ENCODE measurements around the gene DDR2.

DNA sequence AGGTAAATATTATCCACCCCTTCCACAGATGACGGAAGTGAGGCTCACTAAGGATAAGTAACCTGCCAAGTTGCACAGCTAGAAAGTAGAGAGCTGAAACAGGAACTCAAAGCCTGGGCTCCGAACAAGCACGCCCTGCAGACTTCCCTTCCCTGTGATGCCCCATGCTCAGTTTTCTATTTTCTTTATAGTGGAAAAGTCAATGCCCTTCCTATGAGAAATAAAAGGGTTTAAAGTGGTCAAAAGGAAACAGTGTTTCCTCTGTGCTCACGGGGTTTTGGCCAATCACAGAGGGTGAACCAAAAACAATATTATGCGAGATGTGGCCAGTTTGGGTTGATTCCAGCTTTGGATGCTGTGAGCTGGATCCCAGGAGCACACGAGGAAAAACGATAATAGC lies 44.5 kb downstream of the DDR2 start:
- no peak for TF ChIP-seq PATZ1 (CRISPR knock-in tag; IDR thresholded peaks at IDR 0.05; ENCODE audit: borderline replicate concordance)
- TF ChIP-seq ZNF70 (CRISPR knock-in tag; IDR thresholded peaks at IDR 0.05) = no peak

Data from SK-N-SH treated with all-trans-retinoic acid at 6 μM for 48 hours (cell line).